HL-60/S4 (cell line): ENCODE data around the gene ZNF333.
"Not testable (repeated sequence)": the region's sequence is repeated elsewhere in the genome, so short reads cannot be mapped to it uniquely, and the experiment has no call there.

Experiments used
- in situ Hi-C: fragments of 300-500 bp; cut with MboI; formaldehyde crosslinking; loops from 2 replicates; pipeline ENCODE4 v1.14.3; 2022; ENCODE audit warnings: low sequenced_read_pairs

Gene ZNF333

DNA sequence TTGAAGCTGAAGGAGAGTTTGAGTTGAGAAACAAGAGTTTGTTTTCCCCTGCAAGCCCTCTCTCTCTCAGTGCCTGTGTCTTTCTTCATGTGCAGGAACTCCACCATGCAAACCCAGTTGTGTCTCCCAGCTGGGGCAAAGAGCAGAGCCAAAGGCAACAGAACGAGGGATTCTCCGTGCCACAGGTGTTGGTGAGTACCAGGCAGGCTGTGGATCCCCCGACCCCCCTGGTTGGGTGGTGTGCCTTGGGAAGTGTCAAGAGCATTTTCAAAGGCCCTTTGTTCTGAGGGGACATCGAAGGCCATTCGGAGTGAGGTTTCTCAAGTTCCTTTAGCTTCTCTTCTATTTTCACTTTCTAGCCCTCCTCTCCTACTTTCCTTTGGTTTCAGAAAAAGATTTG lies 5.6 kb downstream of the ZNF333 start:
- in situ Hi-C loops = no loop called here

DNA sequence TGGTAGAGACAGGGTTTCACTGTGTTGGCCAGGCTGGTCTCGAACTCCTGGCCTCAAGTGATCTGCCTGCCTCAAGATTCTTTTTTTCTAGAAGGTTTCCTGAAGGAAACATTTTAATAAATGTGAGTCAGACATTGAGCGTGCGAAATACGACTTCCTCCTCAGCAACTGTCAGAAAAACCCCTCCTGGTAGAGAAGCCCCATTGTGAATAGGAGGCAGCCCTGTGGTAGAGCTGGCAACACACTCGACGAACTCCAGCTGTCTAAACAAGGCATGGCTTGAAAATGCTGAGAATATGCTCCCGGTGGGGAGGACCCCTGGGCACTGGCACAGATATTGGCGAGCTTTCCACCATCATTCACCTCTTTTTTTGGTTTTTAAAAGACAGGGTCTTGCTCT lies 9.8 kb downstream of the ZNF333 start:
- in situ Hi-C loops = no loop called here

DNA sequence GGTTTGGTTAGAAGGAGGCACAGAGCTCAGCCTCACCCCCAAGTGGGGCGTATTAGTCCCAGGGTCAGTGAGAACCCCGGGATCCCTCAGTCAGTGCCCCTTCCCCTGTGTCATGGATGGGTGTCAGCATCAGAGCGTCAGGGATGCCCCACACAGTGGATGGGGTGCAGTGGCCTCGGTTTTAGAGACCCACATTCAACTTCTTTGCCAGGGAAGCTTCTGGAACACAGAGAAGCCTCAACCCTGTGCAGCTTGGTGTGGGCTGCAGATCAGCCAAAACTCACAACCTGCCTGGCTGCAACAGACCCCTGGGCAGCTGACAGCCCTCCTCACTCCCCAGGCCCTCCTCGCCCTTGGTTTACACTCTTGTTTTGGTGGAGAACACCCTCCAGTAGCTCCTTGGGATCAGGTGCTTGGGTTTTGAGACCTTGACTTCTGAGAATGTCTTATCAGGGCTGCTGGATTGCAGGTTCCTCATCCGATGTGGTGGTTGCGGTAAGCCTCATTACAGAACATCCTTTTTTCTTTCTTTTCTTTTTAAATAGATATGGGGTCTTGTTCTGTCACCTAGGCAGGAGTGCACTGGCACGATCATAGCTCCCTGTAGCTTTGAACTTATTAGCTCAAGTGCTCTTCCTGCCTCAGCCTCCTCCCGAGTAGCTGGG lies 11.0 kb downstream of the ZNF333 start:
- in situ Hi-C loops = no loop called here

- in situ Hi-C loops = no loop called here
Observed at GRCh38 chr19:14703833-14704232, 14.0 kb downstream of the ZNF333 start.

- in situ Hi-C loops = no loop called here
Observed at GRCh38 chr19:14704450-14704849, 14.6 kb downstream of the ZNF333 start.

DNA sequence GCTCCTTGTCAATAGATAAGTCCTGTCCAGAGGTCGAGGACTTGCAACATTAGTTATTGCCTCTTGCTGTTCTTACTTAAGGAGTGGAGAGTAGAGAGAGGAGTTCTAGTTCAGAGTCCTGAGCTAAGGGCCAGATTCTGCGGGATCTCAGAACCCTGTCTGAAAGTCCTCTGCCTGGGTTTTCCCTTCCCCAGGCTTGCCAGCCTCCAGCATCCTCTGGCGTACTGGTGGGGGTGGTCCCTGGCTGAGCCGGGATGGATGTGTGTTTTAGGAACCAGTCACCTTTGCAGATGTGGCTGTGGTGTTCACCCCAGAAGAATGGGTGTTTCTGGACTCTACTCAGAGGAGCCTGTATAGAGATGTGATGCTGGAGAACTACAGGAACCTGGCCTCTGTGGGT lies 26.0 kb downstream of the ZNF333 start:
- in situ Hi-C loops = no loop called here

DNA sequence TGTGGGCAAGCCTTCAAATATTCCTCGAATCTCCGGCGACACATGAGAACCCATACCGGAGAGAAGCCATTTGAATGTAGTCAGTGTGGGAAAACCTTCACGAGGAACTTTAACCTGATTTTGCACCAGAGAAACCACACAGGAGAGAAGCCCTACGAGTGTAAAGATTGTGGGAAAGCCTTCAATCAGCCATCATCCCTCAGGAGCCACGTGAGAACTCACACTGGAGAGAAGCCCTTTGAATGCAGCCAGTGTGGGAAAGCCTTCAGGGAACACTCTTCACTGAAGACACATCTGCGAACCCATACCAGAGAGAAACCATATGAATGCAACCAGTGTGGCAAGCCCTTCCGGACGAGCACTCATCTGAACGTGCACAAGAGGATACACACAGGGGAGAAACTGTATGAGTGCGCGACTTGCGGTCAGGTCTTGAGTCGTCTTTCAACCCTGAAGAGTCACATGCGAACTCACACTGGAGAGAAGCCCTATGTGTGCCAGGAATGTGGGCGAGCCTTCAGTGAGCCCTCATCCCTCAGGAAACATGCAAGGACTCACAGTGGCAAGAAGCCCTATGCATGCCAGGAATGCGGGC lies 28.8 kb downstream of the ZNF333 start:
- in situ Hi-C loops = no loop called here

DNA sequence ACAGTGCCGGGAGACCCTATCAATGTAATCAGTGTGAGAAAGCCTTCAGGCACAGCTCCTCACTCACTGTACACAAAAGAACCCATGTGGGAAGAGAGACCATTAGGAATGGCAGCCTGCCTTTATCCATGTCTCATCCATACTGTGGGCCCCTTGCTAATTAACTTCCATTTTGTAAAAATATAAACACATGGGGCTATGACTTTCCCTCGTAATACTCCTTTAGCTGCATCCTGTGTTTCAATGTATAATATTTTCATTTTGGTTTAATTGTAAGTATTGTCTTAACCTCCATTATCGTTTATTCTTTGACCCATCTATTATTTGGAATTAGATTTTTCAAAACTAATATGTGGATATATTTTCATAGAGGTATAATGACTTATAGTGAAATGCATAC lies 29.3 kb downstream of the ZNF333 start:
- in situ Hi-C loops = no loop called here

DNA sequence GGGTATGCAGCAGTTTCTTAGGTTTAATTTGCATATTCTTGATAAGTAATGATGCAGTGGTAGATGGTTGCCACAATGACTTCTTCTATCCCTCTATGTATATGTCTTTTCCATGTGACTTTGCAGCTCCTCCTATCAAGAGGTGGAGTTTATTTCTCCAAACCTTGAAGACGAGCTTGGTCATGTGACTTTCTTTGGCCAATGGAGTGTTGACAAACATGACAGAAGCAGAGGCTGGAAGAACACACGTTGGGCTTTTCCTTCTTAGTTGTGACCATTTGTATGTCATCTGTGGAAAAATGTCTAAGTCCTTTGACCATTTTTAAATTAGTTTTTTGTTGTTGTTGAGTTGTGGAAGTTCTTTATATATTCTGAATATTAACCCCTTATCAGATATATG lies 32.3 kb downstream of the ZNF333 start:
- in situ Hi-C loops = no loop called here

DNA sequence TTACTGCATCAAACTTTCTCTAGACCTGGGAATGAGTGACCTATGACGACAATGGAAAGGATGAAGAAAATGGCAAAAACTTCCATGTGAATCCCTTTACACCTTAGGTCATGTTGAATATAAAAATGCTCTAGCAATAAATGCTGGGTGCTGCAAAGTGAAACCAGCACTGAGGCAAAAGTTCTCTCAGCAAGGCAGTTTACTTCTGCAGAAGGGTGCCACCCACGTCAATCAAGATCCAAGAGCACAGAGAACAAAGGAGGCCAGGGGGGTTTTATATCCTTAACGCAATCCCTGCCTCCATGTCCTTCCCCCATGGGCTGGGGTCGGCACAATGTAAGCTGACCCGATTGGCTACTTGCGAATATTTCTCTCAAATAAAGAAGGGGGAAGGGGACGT lies 38.7 kb downstream of the ZNF333 start:
- in situ Hi-C loops = no loop called here

- in situ Hi-C loops = no loop called here
Observed at GRCh38 chr19:14731200-14731599, 41.4 kb downstream of the ZNF333 start.

GRCh38 chr19:14732510-14732909 lies 42.7 kb downstream of the ZNF333 start:
- in situ Hi-C loops = no loop called here

- in situ Hi-C loops = no loop called here
Observed at GRCh38 chr19:14733574-14733973, 43.7 kb downstream of the ZNF333 start.

- in situ Hi-C loops = no loop called here
Observed at GRCh38 chr19:14735915-14736314, 46.1 kb downstream of the ZNF333 start.

DNA sequence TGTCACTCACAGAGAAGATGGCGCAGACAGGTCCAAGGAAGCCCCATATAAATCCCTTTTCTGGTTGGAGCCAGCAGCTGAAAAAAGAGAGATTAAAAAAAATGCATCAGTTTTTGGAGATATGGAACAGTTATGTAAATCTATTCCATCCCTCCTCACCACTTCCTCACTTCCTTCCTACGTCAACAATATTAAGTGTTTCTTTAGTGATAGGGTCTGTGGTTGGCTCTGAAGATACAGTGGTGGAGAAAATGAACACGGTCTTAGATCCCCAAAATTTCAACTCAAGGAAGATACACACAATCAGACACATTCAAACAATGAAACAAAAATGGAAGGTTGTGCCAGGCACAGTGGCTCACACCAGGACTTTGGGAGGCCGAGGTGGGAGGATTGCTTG lies 57.0 kb downstream of the ZNF333 start:
- in situ Hi-C loops = no loop called here

DNA sequence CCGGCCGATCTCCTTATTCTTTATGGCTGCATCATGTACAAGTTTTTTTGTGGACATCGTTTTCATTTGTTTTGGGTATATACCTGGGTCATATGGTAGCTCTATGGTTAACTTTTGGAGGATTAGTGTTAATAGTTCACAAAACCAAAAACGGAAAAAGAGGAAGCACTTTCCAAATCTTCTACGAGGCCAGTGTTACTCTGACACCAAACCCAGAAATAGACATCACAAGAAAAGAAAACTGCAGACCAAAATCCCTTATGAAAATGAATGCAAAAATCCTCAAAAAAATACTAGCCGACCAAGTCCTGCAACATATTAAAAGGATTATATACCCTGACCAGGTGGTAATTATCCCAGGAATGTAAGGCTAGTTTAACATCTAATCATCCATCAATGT lies 58.8 kb downstream of the ZNF333 start:
- in situ Hi-C loops = no loop called here

DNA sequence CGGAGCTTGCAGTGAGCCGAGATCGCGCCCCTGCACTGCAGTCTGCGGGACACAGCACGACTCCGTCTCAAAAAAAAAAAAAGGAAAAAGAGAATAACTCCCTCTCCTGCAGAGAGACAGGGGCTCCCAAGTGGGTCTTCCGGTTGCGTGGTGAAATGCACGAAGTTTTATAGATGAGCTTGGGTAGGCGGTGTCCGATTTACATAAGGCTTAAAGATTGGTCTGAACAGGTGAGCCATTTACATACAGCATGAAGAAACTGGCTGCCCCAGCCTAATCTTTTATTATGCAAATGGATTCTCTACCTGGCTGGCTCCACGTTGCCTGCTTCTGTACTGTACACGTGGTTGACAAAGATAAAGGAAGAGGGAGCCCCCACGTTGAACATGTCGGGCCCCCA lies 69.0 kb downstream of the ZNF333 start:
- in situ Hi-C loops = no loop called here

DNA sequence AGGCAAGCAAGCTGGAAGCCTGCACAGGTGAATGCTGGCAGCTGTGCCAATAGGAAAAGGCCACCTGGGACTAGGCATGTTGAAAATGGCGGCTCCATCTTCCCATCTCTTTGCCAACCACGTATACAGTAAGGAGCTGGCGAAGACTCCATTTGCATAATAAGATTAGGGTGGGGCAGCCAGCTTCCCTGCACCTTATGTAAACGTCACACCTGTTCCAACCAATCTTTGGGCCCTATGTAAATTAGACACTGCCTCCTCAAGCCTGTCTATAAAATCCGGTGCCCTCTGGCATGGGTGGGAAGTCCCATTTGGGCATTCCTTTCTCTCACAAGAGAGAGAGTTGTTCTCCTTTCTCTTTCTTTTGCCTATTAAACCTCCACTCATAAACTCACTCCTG lies 71.8 kb downstream of the ZNF333 start:
- in situ Hi-C loops = no loop called here

- in situ Hi-C loops = no loop called here
Observed at GRCh38 chr19:14762111-14762510, 72.3 kb downstream of the ZNF333 start.

DNA sequence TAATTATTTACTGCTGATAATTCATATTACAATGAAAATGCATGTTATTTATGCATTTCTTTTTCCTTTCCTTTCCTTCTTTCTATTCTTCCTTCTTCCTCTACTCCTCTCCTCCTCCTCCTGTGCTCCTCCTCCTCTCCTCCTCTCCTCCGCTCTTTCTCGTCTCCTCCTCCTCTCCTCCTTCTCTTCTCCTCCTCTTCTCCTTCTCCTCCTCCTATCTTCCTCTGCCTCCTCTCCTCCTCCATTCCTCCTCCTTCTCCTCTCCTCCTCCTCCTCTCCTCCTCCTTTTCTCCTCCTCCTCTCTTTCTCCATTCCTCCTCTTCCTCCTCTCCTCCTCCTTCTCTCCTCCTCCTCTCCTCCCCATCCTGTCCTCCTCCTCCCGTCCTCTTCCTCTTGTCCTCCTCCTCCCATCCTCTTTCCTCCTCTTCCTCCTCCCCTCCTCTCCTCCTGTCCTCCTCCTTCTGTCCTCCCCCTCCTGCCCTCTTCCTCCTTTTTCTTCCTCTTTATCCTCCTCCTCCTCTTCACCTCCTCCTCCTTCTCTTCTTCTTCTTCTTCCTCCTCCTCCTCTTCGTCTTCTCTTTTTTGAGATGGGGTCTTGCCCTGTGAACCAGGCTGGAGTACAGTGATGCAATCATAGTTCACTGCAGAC lies 73.8 kb downstream of the ZNF333 start:
- in situ Hi-C loops = no loop called here

GRCh38 chr19:14764401-14764800 lies 74.6 kb downstream of the ZNF333 start:
- in situ Hi-C loops = no loop called here

DNA sequence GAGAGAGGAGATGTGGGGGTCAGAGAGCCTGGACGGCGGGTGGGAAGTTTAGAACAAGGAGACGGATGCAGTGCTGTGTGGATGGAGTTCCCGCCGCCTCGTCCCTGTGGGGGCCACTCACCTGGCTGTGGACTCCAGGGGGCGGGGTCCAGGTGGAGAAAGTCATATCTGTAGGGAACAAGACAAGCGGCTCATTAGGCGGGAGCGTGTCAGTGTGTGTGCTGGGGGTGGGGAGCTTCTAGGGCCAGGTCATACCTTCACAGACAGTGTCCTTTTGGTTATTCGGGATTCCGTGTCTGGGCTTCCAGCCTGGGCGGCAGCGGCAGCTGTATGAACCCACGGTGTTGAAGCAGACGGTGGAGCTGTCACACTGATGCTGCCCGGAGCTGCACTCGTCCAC lies 75.6 kb downstream of the ZNF333 start:
- in situ Hi-C loops = not testable (repeated sequence)

- in situ Hi-C loops = not testable (repeated sequence)
Observed at GRCh38 chr19:14765841-14766240, 76.0 kb downstream of the ZNF333 start.
